Mucosa of gallbladder (tissue), 1 donor: ENCODE results near the gene CTNND2. TPM values are rescaled to one million over a fixed set of nuclear protein-coding genes. Genes with fewer than 3 reads are reported as not detected.

ENCODE experiments used
- DNase-seq: peaks from one replicate; pipeline ENCODE4 v3.0.0-alpha.2; 2020; ENCODE audit warnings: low spot score
- total RNA-seq: library from RNA; stranded (reverse); gene quantifications from one replicate; pipeline ENCODE4 v1.2.1, GENCODE V29; 2021
- donor health status: DM: no; HTN: no; CAD: no.

The CTNND2 gene
- total RNA-seq, 1 donor from 2014 or later, result 131 TPM

DNA sequence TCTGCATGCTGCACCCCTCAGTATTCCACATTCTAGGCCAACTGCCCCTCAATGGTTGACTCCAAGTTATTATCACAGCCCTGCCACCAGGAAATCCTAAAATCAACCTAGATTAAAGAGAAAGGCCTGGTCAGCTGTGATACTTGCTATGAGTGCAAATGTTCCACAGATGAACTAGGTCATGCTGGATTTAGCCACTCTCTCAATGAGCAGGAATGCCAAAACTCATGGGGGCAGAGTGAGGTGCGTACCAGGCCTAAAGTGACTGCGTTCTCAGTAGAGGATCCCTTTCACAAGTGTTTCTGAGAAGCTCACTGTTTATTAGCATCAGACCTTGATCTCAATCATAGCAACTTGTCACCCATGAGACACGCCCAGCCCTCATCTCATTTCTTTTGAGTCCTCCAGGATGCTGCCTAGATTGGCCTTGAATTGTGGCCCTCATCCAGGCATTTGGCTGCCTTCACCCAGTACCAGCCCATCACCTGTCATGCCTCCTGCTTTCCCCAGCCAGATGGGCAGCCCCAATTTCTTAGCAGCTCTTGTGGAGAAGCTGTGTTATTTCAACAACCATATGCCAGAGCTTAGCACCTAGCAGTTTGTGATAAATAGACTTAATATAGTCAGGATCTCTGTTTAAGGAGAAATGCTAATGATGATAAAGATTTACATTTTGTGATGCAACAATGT lies 383.9 kb downstream of the CTNND2 start:
- DNase-seq, result no peak

- DNase-seq, result no peak
Observed at GRCh38 chr5:11519236-11519635, 385.0 kb downstream of the CTNND2 start.

DNA sequence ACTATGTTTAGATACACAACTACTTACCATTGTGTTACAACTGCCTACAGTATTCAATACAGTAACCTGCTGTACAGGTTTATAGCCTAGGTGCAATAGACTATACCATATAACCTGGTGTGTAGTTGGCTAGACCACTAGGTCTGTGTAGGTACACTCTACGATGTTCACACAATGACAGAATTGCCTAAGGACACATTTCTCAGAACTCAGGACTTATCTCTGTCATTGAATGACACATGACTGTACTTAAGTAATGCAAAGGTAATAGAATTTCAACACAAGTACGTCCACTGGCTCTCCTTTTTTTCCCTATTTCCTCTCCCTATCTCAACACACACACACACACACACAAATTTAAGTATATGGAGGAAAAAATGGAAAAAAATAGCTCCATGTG lies 385.6 kb downstream of the CTNND2 start:
- no peak for DNase-seq

- DNase-seq, result no peak
Observed at GRCh38 chr5:11514705-11515432, 389.4 kb downstream of the CTNND2 start.

- DNase-seq, result no peak
Observed at GRCh38 chr5:11511878-11512277, 392.4 kb downstream of the CTNND2 start.

- no peak for DNase-seq
Observed at GRCh38 chr5:11510889-11511288, 393.4 kb downstream of the CTNND2 start.

- DNase-seq, result no peak
Observed at GRCh38 chr5:11509793-11510192, 394.5 kb downstream of the CTNND2 start.

- no peak for DNase-seq
Observed at GRCh38 chr5:11507156-11507910, 396.9 kb downstream of the CTNND2 start.

DNA sequence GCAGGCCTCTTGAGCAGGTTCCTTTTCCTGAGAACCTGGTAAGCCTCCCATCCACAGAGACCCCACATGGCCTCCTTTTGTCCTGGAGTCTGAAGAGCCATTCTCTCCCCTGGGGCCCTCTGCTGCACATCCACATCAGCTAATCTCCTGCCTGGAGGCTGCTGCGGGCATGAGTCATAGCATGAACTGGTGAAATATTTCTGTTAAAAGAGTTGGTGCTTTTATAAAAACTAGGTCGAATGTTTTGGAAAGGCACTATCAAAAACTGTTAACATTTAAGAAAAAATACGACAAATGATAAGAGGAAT lies 399.4 kb downstream of the CTNND2 start:
- DNase-seq, result no peak

DNA sequence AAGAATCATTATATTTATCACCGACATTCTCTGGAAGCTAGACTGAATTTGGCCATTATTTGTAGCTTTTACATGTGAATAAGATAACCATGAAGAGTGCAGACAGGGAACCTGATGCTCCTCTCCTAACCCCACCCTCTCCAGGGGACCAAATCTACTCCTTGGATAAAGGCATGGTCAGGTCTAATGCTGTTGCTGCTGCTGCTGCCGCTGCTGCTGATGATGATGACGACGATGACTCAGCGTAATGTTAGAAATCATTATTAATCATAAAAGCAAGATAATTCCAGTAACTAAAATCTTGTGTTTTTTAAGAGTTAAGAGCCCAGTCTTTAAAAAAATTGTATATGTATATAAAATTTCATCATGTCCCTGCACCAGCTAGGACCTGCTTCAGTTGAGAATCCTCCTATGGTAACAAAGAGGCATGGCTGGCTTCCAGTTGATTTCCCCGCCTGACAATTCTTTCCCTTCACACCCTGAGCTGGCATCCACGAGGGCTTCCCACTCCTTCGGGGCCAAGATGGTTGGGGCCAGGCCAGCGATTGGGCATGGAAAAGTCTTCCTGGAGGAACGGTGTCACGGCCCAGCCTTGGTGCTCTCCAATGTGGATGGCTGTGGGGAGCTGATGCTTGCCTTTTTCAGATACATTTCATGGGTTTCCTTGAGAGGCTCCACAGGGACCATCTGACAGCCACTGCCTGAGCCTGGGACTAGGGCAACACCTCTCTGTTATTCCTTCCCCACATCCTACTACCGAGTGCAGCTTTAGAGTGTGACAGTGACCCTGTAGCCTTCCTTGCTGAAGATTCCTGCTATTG lies 400.0 kb downstream of the CTNND2 start:
- no peak for DNase-seq

DNA sequence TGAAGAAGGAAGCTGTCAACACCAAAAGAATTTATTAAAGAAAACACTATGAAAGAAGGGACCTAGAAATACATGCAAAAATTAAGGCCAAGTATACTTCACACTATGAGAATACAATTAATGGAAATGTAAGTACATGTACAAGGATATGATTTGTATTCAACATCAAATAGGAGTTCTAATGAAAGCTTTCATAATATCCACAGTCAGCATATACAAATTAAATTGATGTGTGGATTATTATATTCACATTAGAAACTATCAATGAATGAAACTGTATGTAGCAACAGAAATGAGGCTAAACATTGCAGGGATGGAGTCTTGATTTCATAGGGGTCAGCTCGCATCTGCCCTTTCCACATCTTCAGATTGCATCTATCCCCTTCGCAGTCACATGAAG lies 401.5 kb downstream of the CTNND2 start:
- no peak for DNase-seq

DNA sequence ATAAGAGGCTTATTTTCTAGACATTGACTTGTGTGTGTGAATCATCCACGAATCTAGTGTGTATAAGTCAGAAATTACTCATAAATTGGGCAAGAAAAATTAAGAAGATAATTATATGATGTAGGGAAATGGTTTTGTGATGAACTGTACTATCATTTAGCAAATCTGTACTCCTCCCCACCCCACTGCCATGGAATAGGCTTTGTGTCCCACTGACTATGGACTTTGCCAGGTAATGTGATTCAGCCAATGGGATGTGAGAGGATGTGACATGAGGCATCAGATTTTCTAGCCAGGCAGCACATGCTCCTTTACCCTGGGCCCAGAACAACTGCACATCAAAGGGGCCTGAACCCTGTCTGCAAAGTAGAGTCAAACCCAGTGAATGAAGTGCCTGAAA lies 406.6 kb downstream of the CTNND2 start:
- no peak for DNase-seq

GRCh38 chr5:11496137-11496719 lies 408.0 kb downstream of the CTNND2 start:
- DNase-seq, result no peak

- no peak for DNase-seq
Observed at GRCh38 chr5:11494340-11494739, 409.9 kb downstream of the CTNND2 start.

DNA sequence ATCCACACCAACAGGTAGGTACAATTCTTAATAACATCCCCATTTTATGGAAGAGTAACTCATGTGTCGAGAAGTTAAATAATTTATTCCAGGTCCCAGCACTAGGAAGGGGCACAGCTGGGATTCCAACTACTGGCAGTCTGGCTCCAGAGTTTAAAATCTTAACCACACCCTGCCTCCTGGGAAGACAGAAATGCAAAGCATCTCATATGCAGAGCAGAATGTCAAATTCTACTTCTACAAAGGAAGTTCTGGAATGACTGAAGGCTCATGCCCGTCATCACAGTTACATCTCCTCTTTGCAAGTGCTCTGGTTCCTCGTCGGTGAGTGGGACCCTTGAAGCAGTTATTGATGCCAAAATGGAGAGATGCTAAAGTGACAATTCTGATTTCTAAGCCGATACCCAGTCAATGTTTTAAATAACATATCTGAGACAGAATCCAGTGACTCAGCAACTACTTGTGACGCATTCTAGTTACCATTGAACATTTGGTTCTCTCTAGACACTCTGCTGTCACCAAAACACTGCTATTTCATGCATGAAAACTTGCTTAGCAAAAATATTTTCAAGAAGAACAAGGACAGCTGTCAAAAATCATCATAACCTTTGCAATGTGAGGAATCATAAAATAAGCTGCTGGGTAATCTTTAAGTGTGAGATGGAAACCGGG lies 412.7 kb downstream of the CTNND2 start:
- no peak for DNase-seq

DNA sequence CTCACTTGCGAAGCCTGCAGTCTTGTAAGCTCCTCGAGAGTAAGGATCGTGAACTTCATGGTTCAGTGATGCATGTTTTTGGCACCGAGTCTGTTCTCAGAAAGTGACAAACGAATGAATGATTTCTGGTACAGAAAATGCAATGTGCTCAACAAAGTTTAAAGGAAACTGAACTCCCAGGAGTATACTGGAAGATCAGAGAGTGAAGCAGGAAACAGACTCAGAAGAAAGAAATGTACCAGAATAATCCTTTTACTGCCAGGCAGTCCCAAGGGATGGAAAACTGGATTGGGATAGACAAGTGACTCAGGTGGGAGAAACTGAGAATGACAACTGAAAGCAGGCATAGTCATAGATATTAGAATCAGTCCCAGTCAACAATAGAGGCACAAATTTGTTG lies 420.6 kb downstream of the CTNND2 start:
- no peak for DNase-seq

DNA sequence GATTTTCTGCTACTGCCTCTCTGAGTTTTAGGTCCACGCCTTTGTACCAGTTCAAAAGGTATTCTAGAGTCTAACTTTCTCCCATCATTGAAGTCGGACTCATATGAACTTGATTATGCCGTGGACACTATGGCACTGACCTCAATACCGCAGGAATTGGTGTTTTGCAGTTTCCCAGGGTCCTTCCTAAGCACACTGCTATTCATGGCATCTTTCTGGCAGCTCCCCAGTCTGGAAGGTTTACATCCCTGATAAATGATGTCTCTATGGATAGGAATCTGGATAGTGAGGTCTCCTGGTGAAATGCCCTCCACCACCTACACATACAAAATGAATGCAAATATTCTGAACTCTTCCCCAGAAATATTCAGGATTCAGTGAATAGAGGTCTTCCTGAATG lies 422.2 kb downstream of the CTNND2 start:
- no peak for DNase-seq

DNA sequence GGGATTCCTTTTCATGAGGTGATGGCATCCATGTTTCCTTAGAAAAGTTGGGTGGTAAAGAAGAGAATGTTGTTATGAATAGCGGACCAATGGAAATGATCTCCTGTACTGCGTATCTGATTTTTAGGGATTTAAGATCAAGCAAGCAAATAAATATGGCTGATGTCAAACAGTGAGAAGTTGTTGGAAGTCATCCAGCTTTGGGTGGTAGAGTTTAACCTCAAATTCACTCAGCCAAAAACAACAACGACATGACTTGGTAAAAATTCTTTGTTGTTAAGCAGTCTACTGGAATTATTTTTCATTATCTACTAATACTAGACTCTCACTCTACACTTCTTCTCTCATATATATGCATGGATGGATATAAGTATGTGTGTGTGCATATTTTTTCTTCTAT lies 426.5 kb downstream of the CTNND2 start:
- no peak for DNase-seq

- no peak for DNase-seq
Observed at GRCh38 chr5:11476866-11477265, 427.4 kb downstream of the CTNND2 start.

- DNase-seq, result no peak
Observed at GRCh38 chr5:11468334-11469039, 435.8 kb downstream of the CTNND2 start.

- DNase-seq, result no peak
Observed at GRCh38 chr5:11467588-11467987, 436.7 kb downstream of the CTNND2 start.
